Measurements from ENCODE around the gene TMEM132D.
"Not testable (repeated sequence)": the region's sequence is repeated elsewhere in the genome, so short reads cannot be mapped to it uniquely, and the experiment has no call there.

The TMEM132D gene

DNA sequence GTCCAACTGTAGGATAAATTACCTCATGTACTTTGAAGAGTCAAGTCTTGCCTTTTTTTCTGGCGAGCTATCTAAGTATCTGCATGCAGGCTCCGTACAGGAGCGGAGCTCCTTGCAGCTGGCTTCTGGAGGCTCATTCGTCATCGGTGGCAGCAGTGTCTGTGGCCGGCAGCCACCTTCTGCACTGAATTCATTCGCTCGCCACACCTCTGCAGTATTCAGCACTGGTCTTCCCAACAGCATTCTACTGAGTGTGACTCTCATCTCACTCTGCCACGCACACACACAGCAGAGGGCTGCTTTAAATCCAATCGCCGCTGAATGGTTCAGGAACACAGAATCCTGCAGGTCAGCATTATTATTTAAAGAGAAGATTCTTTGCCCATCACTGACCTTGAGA lies 850.6 kb downstream of the TMEM132D start:
- Histone ChIP-seq H3K27ac (ENCODE audit: low read depth, low read length) (no peak overlapping the region), H3K9ac (ENCODE audit: low read depth, low read length) (no peak overlapping the region), H3K9me3 (ENCODE audit: control insufficient read depth, insufficient read depth, low read length) (no peaks in the 10 kb centered on the region), H3K27me3 (ENCODE audit: control insufficient read depth, insufficient read depth, low read length) (no peaks in the 10 kb centered on the region; the same call in none of the 2 replicates), H3K36me3 (ENCODE audit: control insufficient read depth, insufficient read depth, low read length) (no peaks in the 10 kb centered on the region), H3K4me1 (ENCODE audit: control insufficient read depth, insufficient read depth, low read length) (no peaks in the 10 kb centered on the region), H3K4me3 (ENCODE audit: low read depth, low read length) (no peak overlapping the region)

DNA sequence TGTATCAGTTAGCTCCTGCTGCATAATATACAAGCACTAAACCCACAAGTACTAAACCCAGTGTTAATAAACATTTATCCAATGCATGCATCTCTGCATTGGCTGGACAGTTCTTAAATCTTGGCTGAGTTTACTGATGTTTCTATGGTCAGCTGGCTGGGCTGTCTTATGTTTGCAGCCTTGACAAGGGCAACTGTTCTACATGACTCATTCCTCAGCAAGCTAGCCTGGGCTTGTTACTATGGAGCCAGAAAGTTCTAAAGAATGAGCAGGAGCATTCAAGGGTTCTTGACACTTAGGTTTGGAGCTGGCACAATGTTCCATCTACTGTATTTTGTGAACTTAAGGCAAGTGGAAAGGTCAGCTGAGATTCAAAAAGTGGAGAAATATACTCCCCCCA lies 851.5 kb downstream of the TMEM132D start:
- no peak overlapping the region for H3K27ac ChIP-seq (ENCODE audit: low read depth, low read length)
- H3K36me3 ChIP-seq (ENCODE audit: control insufficient read depth, insufficient read depth, low read length), result no peaks in the 10 kb centered on the region
- no peaks in the 10 kb centered on the region for H3K9me3 ChIP-seq (ENCODE audit: control insufficient read depth, insufficient read depth, low read length)
- H3K4me3 ChIP-seq (ENCODE audit: low read depth, low read length), result no peak overlapping the region
- peaks cover 4% of the 10 kb centered on the region for H3K27me3 ChIP-seq (ENCODE audit: control insufficient read depth, insufficient read depth, low read length)
- no peaks in the 10 kb centered on the region for H3K4me1 ChIP-seq (ENCODE audit: control insufficient read depth, insufficient read depth, low read length)
- H3K9ac ChIP-seq (ENCODE audit: low read depth, low read length), result no peak overlapping the region

DNA sequence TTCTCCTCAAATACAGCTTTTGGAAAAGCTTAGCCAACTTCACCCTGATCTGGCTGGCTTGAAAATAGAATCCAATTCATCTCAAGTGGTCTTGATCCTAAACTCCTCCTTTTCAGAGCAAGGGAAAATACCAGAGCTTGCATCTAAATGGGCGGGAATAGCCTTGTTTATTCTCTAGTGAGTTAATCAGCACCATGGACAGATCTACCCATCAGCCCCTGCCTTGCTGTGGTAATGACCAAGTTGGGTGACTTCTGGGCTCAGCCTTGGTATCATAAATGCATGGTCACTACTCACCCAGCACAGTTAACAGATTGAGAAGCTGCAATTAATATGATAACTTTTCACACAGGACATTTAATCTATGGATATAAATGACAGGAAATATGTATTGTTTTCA lies 853.9 kb downstream of the TMEM132D start:
- Histone ChIP-seq H3K4me1 (ENCODE audit: control insufficient read depth, insufficient read depth, low read length) (no peaks in the 10 kb centered on the region), H3K36me3 (ENCODE audit: control insufficient read depth, insufficient read depth, low read length) (no peaks in the 10 kb centered on the region), H3K27me3 (ENCODE audit: control insufficient read depth, insufficient read depth, low read length) (peaks cover 8% of the 10 kb centered on the region)

DNA sequence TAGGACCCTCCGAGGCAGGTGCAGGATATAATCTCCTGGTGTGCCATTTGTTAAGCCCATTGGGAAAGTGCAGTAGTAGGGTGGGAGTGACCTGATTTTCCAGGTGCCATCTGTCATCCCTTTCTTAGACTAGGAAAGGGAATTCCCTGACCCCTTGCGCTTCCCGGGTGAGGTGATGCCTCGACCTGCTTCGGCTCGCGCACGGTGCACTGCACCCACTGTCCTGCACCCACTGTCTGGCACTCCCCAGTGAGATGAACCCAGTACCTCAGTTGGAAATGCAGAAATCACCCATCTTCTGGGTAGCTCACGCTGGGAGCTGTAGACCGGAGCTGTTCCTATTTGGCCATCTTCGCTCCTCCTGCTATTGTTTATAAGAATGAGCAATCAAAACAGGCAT lies 860.5 kb downstream of the TMEM132D start:
- H3K27ac ChIP-seq (ENCODE audit: low read depth, low read length); H3K9ac ChIP-seq (ENCODE audit: low read depth, low read length); H3K4me3 ChIP-seq (ENCODE audit: low read depth, low read length); H3K27me3 ChIP-seq (ENCODE audit: control insufficient read depth, insufficient read depth, low read length); H3K4me1 ChIP-seq (ENCODE audit: control insufficient read depth, insufficient read depth, low read length); H3K36me3 ChIP-seq (ENCODE audit: control insufficient read depth, insufficient read depth, low read length): not testable (repeated sequence)
- H3K9me3 ChIP-seq (ENCODE audit: control insufficient read depth, insufficient read depth, low read length), result peaks cover 11% of the 10 kb centered on the region

More for the DNA sequence above, 853.9 kb downstream of the TMEM132D start:
- Histone ChIP-seq H3K27ac (ENCODE audit: low read depth, low read length) (no peak overlapping the region), H3K9ac (ENCODE audit: low read depth, low read length) (no peak overlapping the region), H3K9me3 (ENCODE audit: control insufficient read depth, insufficient read depth, low read length) (no peaks in the 10 kb centered on the region), H3K4me3 (ENCODE audit: low read depth, low read length) (no peak overlapping the region)

DNA sequence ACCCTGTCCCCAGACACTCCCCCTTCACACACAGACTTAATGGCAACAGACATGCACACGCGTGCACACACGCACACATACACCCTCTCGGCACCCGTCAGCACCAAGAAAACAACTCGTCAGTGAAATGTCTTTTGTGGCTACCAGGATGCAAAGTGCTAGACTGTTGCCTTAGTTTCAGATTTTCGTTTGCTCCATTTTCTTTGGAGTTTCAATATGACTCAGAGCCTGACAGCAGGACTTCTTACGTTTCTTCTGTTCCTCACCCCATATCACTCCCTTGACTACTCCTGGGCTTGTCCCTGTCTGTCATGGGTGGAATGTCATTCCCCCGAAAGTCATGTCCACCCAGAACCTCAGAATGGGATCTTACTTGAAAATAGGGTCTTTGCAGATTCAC lies 867.7 kb downstream of the TMEM132D start:
- H3K9me3 ChIP-seq (ENCODE audit: control insufficient read depth, insufficient read depth, low read length), result no peaks in the 10 kb centered on the region
- H3K36me3 ChIP-seq (ENCODE audit: control insufficient read depth, insufficient read depth, low read length), result no peaks in the 10 kb centered on the region
- H3K4me3 ChIP-seq (ENCODE audit: low read depth, low read length), result no peak overlapping the region
- no peaks in the 10 kb centered on the region for H3K27me3 ChIP-seq (ENCODE audit: control insufficient read depth, insufficient read depth, low read length)
- no peak overlapping the region for H3K27ac ChIP-seq (ENCODE audit: low read depth, low read length)
- peaks cover 2% of the 10 kb centered on the region; the same call in 1 of the 2 replicates for H3K4me1 ChIP-seq (ENCODE audit: control insufficient read depth, insufficient read depth, low read length)
- no peak overlapping the region for H3K9ac ChIP-seq (ENCODE audit: low read depth, low read length)

DNA sequence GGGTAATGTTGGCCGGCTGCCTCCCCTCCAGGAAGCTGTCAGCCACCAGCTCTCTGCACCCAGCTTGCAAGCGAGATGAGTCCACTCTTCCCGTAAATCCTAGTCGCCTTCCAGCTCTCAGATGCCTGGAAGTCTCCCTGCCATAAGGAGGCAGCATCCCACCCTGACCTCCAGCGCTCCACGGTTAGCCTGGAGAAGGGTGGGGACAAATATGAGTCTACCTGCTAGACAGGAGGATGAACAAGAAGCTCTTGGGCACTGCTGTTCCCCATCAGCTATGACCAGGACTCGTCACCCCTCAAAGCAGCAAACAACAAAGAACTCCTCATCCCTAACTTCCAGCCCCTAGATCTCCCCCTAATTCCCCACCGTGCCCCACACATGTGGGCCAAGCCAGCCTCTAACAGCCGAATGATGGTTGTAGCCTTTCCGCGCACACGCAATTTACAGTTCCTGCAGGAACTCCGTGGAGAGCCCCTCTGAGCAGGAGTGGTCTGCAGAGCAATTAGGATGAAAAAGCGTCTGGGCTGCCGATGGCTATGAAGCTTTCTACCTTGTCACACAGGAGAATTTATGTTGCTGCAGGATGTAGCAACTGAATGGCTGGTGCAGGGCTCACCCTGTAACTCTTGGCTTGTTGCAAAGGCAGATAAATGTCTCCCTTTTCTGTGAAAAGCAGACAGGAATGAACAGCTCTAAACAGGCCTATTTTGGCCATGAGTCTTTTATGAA lies 869.1 kb downstream of the TMEM132D start:
- no peaks in the 10 kb centered on the region for H3K27me3 ChIP-seq (ENCODE audit: control insufficient read depth, insufficient read depth, low read length)
- no peak overlapping the region for H3K4me3 ChIP-seq (ENCODE audit: low read depth, low read length)
- no peaks in the 10 kb centered on the region for H3K36me3 ChIP-seq (ENCODE audit: control insufficient read depth, insufficient read depth, low read length)
- no peak overlapping the region for H3K27ac ChIP-seq (ENCODE audit: low read depth, low read length)
- no peak overlapping the region for H3K9ac ChIP-seq (ENCODE audit: low read depth, low read length)
- no peaks in the 10 kb centered on the region for H3K9me3 ChIP-seq (ENCODE audit: control insufficient read depth, insufficient read depth, low read length)
- peaks cover 2% of the 10 kb centered on the region; the same call in 1 of the 2 replicates for H3K4me1 ChIP-seq (ENCODE audit: control insufficient read depth, insufficient read depth, low read length)

DNA sequence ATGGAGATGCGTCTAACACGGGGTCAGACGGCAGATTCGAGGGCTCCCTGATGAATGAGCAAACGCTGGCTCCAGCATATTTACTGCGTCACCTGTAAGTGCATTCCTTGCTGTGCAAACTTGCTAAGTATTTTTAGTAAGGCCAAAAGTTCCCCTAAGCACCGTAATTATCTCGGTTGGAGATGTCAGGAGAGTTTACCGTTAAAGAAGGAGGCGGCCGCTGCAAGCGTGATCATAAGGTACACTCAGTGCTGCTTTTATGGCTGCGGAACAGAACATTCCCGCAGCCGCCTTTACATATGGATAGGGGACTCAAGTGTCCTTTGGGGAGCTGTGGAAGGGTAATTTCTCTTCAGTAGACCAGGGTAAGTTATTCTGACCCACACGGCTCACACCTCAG lies 875.0 kb downstream of the TMEM132D start:
- Histone ChIP-seq H3K27me3 (ENCODE audit: control insufficient read depth, insufficient read depth, low read length) (no peaks in the 10 kb centered on the region), H3K4me1 (ENCODE audit: control insufficient read depth, insufficient read depth, low read length) (peaks cover 2% of the 10 kb centered on the region; the same call in 1 of the 2 replicates), H3K36me3 (ENCODE audit: control insufficient read depth, insufficient read depth, low read length) (no peaks in the 10 kb centered on the region), H3K4me3 (ENCODE audit: low read depth, low read length) (no peak overlapping the region), H3K9ac (ENCODE audit: low read depth, low read length) (no peak overlapping the region), H3K27ac (ENCODE audit: low read depth, low read length) (no peak overlapping the region), H3K9me3 (ENCODE audit: control insufficient read depth, insufficient read depth, low read length) (no peaks in the 10 kb centered on the region)

DNA sequence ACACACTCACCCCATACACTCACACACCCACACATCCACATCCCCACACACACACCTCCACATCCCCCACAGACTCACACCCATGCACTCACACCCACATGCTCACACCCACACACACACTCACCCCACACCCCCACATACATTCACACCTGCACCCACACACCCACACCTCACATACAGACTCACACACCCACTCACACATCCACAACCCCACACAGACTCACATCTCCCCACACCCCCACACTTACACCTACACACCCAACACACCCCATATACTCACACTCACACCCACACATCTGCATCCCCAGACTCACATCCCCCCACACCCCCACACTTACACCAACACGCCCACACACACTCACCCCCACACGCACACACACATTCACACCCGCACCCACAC lies 878.8 kb downstream of the TMEM132D start:
- Histone ChIP-seq H3K4me1 (ENCODE audit: control insufficient read depth, insufficient read depth, low read length) (no peaks in the 10 kb centered on the region), H3K27me3 (ENCODE audit: control insufficient read depth, insufficient read depth, low read length) (peaks cover 6% of the 10 kb centered on the region), H3K4me3 (ENCODE audit: low read depth, low read length) (no peak overlapping the region), H3K27ac (ENCODE audit: low read depth, low read length) (no peak overlapping the region), H3K9me3 (ENCODE audit: control insufficient read depth, insufficient read depth, low read length) (no peaks in the 10 kb centered on the region), H3K36me3 (ENCODE audit: control insufficient read depth, insufficient read depth, low read length) (no peaks in the 10 kb centered on the region), H3K9ac (ENCODE audit: low read depth, low read length) (no peak overlapping the region)
